Fibroblast of lung (primary cell): Measurements from ENCODE around the gene UBL7.

ENCODE experiments used
- EZH2 ChIP-seq: IDR thresholded peaks from 2 replicates; pipeline ENCODE4 v1.5.1; 2012; ENCODE audit warnings: low read length, control low read depth, mild to moderate bottlenecking; ENCODE audit errors: missing control alignments
- TF ChIP-seq, protein P1 (sequence below), 2 donors: IDR thresholded peaks in 1 of 2; conservative IDR thresholded peaks in 1 of 2; 1 replicate in 1 of 2; 2 replicates in 1 of 2; pipeline ENCODE4 v1.5.1; 2011 to 2012; ENCODE audit warnings: low read length in 2 of 2, control low read depth in 1 of 2, inconsistent platforms in 1 of 2, low read depth in 1 of 2, mild to moderate bottlenecking in 1 of 2

DNA sequence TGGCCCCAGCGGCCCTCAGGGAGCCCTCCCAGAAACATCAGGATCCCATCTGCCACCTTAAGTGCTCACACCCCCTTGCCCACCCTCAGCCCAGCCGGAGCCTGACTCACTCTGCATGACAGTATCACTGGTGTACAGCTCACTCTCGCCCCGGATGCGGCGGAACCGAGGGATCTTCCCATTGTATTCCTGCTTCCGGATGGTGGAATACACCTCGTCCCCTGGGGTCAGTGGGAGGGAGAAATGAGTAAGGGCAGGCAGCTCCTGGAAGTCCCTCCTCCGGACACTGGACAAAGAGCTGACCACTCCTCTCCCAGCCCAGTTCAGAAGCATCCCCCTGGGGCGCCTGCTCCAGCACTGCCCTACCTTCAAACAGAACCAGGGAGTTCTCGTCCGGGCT is 43.7 kb downstream of the UBL7 start:
- TF ChIP-seq, protein P1, sequence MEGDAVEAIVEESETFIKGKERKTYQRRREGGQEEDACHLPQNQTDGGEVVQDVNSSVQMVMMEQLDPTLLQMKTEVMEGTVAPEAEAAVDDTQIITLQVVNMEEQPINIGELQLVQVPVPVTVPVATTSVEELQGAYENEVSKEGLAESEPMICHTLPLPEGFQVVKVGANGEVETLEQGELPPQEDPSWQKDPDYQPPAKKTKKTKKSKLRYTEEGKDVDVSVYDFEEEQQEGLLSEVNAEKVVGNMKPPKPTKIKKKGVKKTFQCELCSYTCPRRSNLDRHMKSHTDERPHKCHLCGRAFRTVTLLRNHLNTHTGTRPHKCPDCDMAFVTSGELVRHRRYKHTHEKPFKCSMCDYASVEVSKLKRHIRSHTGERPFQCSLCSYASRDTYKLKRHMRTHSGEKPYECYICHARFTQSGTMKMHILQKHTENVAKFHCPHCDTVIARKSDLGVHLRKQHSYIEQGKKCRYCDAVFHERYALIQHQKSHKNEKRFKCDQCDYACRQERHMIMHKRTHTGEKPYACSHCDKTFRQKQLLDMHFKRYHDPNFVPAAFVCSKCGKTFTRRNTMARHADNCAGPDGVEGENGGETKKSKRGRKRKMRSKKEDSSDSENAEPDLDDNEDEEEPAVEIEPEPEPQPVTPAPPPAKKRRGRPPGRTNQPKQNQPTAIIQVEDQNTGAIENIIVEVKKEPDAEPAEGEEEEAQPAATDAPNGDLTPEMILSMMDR (conservative IDR thresholded peaks at IDR 0.05 in 1 of 2, IDR thresholded peaks at IDR 0.05 in 1 of 2; ENCODE audit: low read depth in 1 of 2, low read length in 2 of 2), result no peak
- TF ChIP-seq EZH2, result no peak
